HG02970 (cell line): Measurements from ENCODE around the gene TJP1.
"Not testable (repeated sequence)": the region's sequence is repeated elsewhere in the genome, so short reads cannot be mapped to it uniquely, and the experiment has no call there.

ENCODE experiments used
- ATAC-seq: cut with Tn5 transposase; IDR thresholded peaks from one replicate; pipeline ENCODE4 v1.9.1; 2021; ENCODE audit warnings: mild to moderate bottlenecking, moderate library complexity, moderate number of reproducible peaks; ENCODE audit not compliant: unreplicated experiment, low FRiP score

TJP1 gene

DNA sequence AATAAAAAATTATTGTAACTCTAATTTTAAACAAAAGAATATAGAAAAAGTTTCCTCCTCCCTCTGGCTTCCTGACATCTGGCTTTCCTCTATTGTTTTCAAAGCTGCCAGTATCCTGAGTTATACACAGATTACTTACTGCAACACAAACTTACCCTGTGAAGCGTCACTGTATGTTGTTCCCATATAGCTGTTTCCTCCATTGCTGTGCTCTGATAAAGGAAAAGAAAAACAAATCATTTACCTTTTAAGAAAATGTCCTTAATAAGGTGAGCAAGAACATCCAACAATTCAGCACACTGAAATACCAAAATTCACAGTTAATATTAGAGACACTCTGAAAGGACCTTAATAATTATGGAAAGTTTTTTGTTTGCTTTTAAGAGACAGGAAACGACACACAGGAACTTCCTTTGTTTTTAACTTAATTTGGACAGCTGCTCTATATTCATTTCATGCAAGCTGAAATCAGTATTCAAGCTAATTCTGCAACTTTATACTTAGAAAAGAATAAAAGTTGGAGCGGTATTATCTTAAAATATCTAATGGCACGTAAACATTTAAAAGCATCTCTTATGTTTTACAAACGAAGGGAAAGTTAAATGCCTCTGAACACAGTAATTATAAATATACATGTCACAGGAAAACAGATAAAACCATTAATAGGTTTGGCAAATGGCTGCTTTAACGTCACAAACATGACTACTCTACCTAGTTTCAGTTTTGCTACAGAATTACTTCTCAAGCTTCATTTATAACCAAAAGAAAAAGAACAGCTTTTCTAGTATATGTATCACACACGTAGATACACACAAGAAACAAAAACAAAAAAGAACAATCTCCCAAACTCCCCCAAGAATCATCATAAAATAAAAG, 21.5 kb downstream of the TJP1 start:
- no peak for ATAC-seq

DNA sequence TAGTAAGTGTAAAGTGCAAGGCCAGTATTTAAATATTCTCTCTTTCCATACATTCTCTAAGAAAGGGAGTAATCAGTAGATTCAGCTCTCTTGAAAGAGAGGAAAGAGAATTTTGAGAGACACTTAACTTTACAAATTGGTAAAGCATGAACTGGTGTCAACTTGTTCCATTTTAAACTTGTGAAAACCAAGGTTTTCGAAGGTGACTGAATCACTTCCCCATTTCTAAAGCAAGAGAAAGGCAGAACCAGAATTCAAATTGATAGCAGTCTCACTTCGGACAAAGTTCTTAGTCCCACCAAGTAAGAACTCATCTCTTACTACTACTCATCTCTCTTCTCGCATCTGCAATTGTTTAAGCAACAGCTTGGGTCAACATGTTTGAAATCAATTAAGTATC, 22.4 kb downstream of the TJP1 start:
- ATAC-seq = no peak

DNA sequence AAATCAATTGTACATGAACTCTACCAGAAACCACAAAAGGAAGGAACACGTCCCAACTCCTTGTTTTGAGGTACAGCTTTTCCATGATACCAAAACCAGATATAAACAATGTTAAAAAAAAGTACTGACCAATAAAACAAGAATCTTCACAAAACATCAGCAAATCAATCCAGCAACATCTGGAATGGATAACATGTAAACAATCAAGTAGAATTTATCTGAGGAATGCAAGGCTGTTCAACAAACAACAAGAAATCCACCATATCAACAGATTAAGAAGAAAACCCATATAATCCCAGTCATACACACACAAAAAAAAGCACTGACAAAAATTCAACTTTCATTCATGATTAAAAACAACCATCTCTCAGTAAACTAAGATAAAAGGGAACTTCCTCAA, 26.7 kb downstream of the TJP1 start:
- no peak for ATAC-seq

DNA sequence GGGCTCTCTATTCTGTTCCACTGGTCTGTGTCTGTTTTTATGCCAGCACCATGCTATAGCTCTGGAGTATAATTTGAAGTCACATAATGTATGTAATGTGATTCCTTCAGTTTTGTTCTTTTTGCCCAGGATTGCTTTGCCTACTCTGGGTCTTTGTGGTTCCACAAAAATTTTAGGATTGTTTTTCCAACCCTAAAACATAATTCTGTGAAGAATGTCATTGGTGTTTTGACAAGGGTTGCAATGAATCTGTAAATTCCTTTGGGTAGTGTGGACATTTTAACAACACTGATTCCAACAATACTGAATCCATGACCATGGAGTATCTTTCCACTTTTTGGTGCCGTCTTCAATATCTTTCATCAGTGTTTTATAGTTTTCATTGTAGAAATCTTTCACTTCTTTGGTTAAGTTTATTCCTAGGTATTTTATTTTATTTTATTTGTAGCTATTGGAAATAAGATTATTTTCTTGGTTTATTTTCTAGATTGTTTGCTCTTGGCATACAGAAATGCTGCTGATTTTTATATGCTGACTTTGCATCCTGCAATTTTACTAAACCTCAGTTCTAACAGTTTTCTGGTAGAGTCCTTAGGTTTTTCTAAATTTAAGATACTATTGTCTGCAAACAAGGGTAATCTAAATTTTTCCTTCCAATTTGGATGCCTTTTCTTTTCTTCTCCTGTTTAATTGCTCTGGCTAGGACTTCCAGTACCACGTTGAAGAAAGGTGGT, 29.7 kb downstream of the TJP1 start:
- ATAC-seq = no peak

DNA sequence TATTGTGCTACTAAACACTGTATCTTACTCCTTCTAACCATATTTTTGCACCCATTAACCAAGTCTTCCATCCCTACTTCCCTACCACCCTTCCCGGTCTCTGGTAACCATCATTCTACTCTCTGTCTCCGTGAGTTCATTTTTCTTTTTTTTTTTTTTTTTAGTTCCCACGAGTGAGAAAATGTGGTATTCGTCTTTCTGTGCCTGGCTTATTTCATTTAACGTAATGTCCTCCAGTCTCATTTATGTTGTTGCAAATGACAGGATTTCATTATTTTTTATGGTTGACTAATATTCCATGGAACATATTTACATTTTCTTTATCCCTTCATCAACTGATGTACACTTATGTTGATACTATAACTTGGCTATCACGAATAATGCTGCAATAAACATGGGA, 31.7 kb downstream of the TJP1 start:
- no peak for ATAC-seq

DNA sequence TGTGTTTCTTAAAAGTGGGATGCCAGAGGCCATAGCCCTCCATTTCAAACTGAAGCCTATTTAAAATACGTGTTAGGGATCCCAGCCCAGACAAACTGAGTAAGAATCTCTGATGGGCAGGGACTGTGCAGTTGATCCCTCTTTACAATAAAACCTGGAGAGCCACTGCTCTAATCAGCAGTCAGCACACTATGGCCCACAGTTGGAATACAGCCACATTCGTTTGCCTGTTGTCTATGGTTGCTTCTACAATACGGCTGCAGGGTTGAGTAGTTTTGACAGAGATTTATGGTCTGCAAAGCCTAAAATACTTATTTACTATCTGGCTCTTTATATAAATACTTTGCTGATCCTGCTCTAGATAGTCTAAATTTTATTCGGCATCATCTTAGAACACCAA, 32.4 kb downstream of the TJP1 start:
- no peak for ATAC-seq

DNA sequence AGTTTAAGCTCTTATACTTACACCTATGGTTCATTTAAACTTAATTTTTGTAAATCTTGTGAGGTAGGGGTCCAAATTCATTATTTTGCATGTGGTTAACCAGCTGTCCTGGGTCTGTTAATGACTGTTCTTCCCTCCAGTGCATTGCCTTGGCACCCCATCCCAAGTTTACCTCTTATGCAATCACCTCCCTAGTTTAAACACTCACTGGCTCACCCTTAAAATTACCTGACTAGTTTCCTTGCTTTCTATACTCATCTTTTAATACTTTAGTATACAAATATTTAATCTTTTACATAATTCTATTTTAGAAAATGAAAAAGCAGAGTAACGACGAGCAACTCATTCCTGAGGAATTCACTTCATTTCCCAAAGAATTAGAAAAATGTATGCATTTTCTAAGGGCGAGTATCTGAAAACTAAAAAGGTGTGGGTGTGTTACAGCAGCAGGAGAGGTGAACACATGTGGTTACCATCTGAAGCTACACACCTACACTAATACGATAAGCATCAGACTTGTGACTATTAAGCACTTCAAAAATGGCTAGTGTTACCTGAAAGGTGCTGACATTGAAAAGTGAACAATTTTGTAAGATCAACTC, 33.7 kb downstream of the TJP1 start:
- no peak for ATAC-seq

DNA sequence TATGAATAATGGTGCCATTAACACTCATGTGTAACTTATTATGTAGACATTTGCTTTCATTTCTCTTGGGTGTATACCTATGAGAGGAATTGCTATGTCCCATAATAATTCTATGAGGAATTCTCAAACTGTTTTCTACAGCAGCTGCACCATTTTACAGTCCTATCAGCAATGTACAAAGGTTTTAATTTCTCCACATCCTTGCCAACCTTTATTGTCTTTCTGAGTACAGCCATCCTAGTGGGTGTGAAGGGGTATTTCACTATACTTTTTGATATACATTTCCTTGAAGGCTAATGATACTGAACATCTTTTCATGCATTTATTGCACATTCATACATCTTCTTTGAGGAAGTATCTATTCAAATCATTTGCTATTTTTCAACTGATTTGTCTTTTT, 34.5 kb downstream of the TJP1 start:
- ATAC-seq = no peak

DNA sequence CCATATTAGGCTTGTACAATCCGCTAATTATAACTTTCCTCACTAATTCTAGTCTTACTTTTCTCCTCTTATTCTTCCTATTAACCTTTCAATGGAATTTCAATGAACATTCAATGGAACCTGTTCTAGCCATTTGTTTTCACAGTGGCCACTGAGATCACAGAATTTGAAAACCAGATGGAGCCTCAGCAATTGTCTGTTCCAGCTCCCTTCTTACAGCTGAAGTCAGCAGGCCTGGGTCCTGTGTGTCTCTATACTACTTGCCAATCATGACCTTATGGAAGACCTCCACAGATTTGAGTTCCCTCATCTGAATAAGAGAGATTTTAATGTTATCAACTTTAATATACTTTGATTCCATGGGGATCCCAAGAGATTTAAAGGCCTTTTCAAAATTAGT, 36.6 kb downstream of the TJP1 start:
- no peak for ATAC-seq

DNA sequence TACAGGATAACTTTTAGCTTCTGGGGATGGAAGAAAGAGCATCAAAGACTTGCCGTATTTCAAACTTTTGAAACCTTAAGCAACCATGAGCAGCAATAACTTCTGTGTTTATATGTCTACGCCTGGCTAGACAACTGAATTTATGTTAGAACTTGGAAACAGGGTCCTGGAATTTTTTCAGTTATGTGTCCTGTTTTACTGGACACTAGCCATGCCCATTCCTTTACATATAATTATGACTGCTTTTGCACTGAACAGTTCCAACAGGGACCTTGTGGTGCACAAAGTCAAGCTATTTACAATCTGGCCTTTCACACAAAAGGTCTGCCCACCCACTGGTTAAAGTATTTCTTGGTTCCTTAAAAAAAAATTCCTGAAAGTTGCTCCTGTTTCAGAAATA, 37.1 kb downstream of the TJP1 start:
- ATAC-seq = no peak

DNA sequence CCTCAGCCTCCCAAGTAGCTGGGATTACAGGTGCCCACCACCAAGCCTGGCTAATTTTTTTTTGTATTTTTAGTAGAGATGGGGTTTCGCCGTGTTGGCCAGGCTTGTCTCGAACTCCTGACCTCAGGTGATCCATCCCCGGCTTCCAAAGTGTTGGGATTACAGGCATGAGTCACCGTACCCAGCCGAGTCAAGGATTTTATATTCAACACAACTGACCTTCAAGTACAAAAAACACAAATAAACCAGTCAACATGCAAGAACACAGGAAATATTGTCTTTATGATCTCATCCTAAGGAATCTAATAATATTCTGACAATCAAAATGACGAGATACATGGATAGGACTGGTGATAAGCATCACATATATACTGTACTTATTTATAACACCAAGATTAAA, 37.9 kb downstream of the TJP1 start:
- ATAC-seq = no peak

DNA sequence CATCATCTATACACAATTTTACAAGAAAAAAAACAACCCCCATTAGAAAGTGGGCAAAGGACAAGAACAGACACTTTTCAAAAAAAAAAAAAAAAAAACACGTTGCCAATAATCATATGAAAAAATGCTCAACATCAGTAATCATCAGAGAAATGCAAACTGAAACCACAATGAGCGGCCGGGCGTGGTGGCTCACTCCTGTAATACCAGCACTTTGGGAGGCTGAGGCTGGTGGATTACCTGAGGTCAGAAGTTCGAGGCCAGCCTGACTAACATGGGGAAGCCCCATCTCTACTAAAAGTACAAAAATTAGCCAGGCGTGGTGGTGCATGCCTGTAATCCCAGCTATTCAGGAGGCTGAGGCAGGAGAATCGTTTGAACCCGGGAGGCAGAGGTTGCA, 39.5 kb downstream of the TJP1 start:
- ATAC-seq = not testable (repeated sequence)

DNA sequence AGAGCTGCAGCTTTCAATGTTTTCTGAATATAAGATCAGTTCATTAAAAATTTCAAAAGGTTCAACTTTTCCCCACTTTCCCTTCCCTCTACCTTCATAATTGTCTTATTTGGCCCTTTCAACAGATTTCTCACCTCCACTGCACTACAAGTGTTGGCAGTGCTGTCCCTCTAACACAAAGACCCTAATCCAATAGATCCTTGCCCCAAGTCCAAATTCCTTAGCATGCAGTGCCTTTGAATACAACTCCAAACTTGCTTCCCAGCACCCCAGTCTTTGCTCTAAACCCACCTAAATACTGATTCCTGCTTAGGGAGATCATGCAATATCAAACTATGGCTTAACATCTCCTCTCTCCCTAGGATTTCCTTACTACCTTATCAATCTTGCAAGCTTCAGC, 43.9 kb downstream of the TJP1 start:
- no peak for ATAC-seq

DNA sequence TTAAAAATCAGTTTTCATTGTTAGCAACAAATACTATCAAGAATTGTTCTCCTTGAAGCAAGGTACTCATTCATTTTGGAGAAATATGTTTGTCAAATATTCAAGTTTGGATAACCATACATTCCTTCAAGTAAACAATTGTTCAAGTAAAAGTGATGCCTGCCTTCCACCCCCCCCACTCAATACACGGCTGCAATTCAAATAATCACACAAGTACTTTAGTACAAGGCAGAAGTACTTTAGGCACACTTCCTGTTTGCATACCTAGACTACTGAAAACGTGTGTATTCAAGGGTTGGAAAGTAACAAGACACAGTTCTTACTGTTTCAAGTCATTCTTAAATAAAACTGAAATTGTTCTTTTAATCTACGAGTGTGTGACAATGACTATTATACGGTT, 45.4 kb downstream of the TJP1 start:
- no peak for ATAC-seq

DNA sequence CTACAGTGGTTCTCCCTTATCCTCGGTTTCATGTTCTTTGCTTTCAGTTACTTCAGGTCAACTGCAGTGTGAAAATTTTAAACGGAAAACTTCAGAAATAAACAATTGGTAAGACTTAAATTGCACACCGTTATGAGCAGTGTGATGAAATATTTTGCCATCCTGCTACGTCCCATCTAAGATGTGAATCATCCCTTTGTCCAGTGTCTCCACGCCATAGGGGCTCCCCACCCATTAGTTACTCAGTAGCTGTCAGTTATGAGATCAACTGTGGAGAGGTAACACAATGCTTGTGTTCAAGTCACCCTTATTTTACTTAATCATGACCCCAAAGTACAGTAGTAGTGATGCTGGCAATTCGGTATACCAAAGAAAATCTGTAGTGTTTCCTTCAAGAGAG, 47.4 kb downstream of the TJP1 start:
- no peak for ATAC-seq

DNA sequence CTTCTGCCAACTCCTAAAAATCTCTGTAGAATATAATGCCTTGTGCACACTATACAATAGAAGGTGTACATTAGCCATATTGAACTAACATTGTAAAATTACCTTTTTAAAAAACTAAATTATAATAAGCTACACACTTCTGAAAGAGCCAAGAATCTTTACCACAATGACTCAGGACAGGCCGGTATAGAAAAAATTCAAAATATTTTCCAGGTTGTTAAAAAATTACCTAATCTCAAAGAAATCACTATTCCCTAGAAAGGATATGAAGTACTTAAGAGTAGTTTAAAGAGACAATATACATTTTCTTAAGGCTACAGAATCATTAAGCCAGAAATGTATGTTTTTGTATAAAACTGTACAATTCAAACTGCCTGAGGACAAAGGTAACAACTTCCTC, 48.5 kb downstream of the TJP1 start:
- ATAC-seq = no peak

DNA sequence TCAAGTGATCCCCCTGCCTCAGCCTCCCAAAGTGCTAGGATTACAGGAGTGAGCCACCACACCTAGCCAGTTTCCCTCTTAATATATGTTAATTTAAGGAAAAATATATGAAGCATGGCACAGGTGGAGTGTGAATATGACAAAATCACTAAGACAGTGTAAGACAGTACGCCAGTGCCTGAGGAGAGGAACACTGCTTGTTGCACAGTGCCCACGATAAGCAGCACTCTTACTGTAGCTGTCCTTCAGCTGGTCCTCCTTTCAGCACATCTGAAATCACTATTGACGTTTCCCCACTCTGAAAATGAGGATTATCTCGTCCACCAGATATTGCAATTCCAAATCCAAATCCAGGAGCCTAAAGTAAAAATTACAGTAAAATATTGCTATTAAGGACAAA, 49.3 kb downstream of the TJP1 start:
- no peak for ATAC-seq

DNA sequence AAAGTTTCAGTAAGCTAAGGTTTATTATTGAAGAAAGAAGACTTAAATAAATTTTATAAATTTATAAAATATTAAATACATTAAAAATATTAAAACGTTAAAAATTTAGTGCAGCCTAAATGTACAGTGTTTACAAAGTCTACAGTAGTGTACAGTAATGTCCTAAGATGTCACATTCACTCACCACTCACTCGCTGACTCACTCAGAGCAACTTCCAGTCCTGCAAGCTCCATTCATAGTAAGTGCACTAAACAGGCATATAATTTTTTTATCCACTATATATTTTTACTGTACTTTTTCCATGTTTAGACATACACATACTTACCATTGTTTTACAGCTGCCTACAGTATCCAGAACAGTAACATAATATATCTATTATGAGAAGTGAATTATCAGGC, 51.5 kb downstream of the TJP1 start:
- no peak for ATAC-seq

DNA sequence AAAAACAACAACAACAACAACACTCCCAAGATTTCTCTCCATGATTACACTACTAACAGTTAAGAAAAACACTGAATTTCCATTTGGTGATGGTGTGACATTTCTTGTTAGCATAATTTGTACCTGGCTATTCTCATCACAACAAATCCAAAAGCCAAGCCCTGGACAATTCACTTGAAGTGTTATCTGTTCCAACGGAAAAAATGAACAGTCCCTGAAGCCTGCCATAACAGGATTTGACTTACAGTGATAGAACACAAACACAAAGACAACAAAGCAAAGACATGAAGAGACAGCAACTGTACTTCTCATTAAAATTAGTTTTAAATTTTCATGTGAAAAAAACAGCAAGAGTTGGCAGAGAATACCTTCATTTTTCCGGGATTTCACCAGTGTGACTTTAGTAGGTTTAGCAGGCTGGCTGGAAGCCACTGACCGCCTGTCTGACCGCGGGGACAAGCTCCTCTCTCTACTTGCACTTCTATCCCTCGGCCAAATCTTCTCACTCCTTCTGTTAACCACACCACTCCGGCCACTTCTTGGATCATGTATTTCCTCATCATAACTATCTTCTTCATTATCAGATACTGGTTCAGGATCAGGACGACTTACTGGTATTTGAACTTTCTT, 56.3 kb downstream of the TJP1 start:
- no peak for ATAC-seq

DNA sequence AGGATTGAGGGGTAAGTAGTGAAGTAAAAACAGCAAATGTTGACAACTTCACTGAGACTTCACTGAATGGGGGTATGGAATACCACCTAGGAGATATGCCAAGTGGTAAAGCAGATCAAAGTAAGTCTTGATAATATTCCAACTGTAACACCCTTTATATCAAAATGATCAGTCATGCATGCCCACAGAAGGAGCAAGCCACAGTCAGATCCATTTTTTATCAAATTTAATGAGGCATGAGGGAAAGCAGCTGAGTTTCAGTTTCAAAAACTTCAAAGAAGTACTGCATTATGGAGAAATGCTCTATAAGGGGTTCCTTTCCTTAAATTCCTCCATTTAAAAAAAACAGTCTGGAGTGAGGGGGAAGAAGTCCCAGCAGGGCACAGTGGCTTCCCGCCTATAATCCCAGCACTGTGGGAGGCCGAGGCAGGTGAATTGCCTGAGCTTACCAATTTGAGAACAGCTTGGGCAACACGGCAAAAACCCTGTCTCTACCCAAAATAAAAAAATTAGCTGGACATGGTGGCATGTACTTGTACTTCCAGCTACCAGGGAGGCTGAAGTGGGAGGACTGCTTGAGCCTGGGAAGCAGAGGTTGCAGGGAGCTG, 56.9 kb downstream of the TJP1 start:
- ATAC-seq = no peak

DNA sequence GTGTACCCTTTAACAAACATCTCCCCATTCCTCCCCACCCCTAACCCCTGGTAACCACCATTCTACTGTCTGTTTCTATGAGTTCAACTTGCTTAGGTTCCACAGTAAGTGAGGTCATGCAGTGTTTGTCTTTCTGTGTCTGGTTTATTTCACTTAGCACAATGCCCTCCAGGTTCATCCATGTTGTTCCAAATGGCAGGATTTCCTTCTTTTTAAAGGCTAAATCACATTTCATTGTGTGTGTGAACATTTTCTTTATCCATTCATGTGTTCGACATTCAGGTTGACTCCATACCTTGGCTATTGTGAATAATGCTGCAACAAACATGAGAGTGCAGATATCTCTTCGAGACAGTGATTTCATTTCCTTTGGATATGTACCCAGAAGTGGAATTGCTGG, 62.7 kb downstream of the TJP1 start:
- ATAC-seq = no peak
